Measurements from ENCODE around the gene FAM83F. TPM values are rescaled to one million over a fixed set of nuclear protein-coding genes. Genes with fewer than 3 reads are reported as not detected.

FAM83F gene
- total RNA-seq, 1 experiment from 2014 or later = 43.1 TPM

GRCh38 chr22:40054486-40054885 is 59.7 kb downstream of the FAM83F start (continued):
- no peak for TF ChIP-seq PRDM15 (CRISPR knock-in tag; IDR thresholded peaks at IDR 0.05)
- no peak for TF ChIP-seq PREB (CRISPR knock-in tag; IDR thresholded peaks at IDR 0.05; ENCODE audit: borderline replicate concordance)
- TF ChIP-seq FOXP1 (CRISPR knock-in tag; IDR thresholded peaks at IDR 0.05; ENCODE audit: borderline replicate concordance) = no peak
- no peak for TF ChIP-seq ZNF281 (CRISPR knock-in tag; IDR thresholded peaks at IDR 0.05)
- no peak for TF ChIP-seq OVOL2 (CRISPR knock-in tag; IDR thresholded peaks at IDR 0.05; ENCODE audit: borderline replicate concordance)
- TF ChIP-seq, protein P1, sequence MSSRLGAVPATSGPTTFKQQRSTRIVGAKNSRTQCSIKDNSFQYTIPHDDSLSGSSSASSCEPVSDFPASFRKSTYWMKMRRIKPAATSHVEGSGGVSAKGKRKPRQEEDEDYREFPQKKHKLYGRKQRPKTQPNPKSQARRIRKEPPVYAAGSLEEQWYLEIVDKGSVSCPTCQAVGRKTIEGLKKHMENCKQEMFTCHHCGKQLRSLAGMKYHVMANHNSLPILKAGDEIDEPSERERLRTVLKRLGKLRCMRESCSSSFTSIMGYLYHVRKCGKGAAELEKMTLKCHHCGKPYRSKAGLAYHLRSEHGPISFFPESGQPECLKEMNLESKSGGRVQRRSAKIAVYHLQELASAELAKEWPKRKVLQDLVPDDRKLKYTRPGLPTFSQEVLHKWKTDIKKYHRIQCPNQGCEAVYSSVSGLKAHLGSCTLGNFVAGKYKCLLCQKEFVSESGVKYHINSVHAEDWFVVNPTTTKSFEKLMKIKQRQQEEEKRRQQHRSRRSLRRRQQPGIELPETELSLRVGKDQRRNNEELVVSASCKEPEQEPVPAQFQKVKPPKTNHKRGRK (CRISPR knock-in tag; IDR thresholded peaks at IDR 0.05; ENCODE audit: borderline replicate concordance) = no peak
- no peak for TF ChIP-seq ZNF396 (CRISPR knock-in tag; IDR thresholded peaks at IDR 0.05; ENCODE audit: borderline replicate concordance)
- TF ChIP-seq ATF1 (CRISPR knock-in tag; IDR thresholded peaks at IDR 0.05) = no peak

DNA sequence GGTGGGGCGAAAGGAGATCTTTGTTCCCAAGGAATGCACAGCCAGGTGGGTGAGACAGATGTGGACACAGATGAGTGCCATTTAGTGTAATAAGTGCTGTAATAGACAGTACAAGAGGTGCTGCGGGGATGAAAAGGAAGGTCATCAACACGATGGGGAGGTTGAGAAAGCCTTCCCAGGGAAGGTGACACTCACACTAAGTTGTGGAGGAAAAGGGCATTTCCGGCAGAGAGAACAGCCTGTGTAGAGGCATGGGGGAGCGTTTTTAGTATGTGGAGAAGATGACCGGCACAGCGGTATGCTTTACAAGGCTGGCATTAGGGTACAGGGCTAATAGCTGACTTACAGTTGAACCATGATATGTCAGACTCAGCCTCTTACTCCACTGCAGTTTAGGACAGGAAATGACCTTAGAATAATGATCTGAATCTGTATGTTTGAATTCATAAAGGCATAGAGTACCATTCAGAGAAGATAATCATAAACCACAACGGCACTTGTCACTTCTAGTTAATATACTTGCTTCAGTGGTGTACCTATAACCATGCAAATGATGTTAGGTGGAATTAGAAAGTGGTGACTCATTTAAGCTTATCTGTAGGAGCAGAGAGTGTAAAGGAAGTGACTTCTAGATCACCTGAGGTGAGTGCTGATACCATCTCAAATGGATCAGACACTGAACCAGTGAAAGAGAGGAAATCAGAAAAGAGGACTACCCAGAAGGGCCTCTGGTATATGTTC is 60.6 kb downstream of the FAM83F start:
- Mint-ChIP-seq H3K9me3 (no peaks in the 10 kb centered on the region), H3K4me3 (no peak overlapping the region), H3K4me1 (peaks cover 51% of the 10 kb centered on the region), H3K27me3 (ENCODE audit: low read depth) (no peaks in the 10 kb centered on the region), H3K27ac (peak overlapping the region; percentile 59), H3K36me3 (no peaks in the 10 kb centered on the region)
- no peak for DNase-seq (ENCODE audit: low spot score)
- no peak for TF ChIP-seq JAZF1 (CRISPR knock-in tag; IDR thresholded peaks at IDR 0.05)
- TF ChIP-seq, protein P1 (CRISPR knock-in tag; IDR thresholded peaks at IDR 0.05; ENCODE audit: borderline replicate concordance) = no peak
- TF ChIP-seq FOXP1 (CRISPR knock-in tag; IDR thresholded peaks at IDR 0.05; ENCODE audit: borderline replicate concordance) = no peak
- TF ChIP-seq ZNF317 (CRISPR knock-in tag; IDR thresholded peaks at IDR 0.05; ENCODE audit: borderline replicate concordance, low read depth) = no peak
- no peak for TF ChIP-seq TCF7 (CRISPR knock-in tag; IDR thresholded peaks at IDR 0.05; ENCODE audit: low read depth)
- no peak for TF ChIP-seq NR2C2 (CRISPR knock-in tag; IDR thresholded peaks at IDR 0.05)
- TF ChIP-seq PREB (CRISPR knock-in tag; IDR thresholded peaks at IDR 0.05; ENCODE audit: borderline replicate concordance) = no peak
- CTCF ChIA-PET = interaction anchor here (1.0 to 1.3 kb wide), 2 partner anchors 11 to 247 kb away, joined by 3 to 4 read pairs; no protein-coding TSS in a partner anchor
- ATAC-seq = peak; percentile 13; the same call in 1 of the 2 replicates
- POLR2A ChIA-PET = interaction anchor here (0.5 to 3.1 kb wide), 2 partner anchors 11 to 453 kb away, joined by 3 to 11 read pairs; no protein-coding TSS in a partner anchor

Measured in WTC11 (cell line).